Calu3 (cell line): ENCODE results near the gene IRX6. TPM values are rescaled to one million over a fixed set of nuclear protein-coding genes. Genes with fewer than 3 reads are reported as not detected.

Experiments used
- BruUV-seq: library from RNA; stranded (reverse); fragments of 400-500 nt; replicated peaks from 2 replicates; lab custom pipeline; 2021; lab: Mats Ljungman, UMichigan
- CTCF ChIA-PET: fragments of 300-600 bp; sonication (Branson Sonifier 250); formaldehyde crosslinking; loops from one replicate; lab custom pipeline; 2022; ENCODE audit warnings: antibody characterized with exemption; lab: Charles Lee
- DNase-seq: peaks from one replicate; pipeline ENCODE4 v3.0.0; 2022
- H3K27ac Mint-ChIP-seq: one replicate; pipeline ENCODE4 v1.8.0; 2022; ENCODE audit warnings: mixed read lengths; ENCODE audit not compliant: unreplicated experiment
- H3K27me3 Mint-ChIP-seq: one replicate; pipeline ENCODE4 v1.8.0; 2022; ENCODE audit warnings: mixed read lengths; ENCODE audit not compliant: unreplicated experiment
- H3K36me3 Mint-ChIP-seq: one replicate; pipeline ENCODE4 v1.8.0; 2022; ENCODE audit warnings: mild to moderate bottlenecking, moderate library complexity, mixed read lengths; ENCODE audit not compliant: insufficient read depth, unreplicated experiment
- H3K4me1 Mint-ChIP-seq: one replicate; pipeline ENCODE4 v1.8.0; 2022; ENCODE audit warnings: mild to moderate bottlenecking, low read depth, mixed read lengths; ENCODE audit not compliant: unreplicated experiment
- H3K4me3 Mint-ChIP-seq: one replicate; pipeline ENCODE4 v1.8.0; 2022; ENCODE audit warnings: mild to moderate bottlenecking, low read depth, moderate library complexity, mixed read lengths; ENCODE audit not compliant: unreplicated experiment
- H3K9me3 Mint-ChIP-seq: one replicate; pipeline ENCODE4 v1.8.0; 2022; ENCODE audit warnings: low read depth, mixed read lengths; ENCODE audit not compliant: unreplicated experiment
- CTCF ChIP-seq: fragments of 200-600 bp; IDR thresholded peaks from one replicate; pipeline ENCODE4 v1.8.0; 2022; ENCODE audit warnings: antibody characterized with exemption; ENCODE audit not compliant: unreplicated experiment
- intact Hi-C: fragments of 100-400 bp; cut with micrococcal nuclease; formaldehyde crosslinking; loops from one replicate; pipeline ENCODE4 v1.10.0; 2022; ENCODE audit not compliant: unreplicated experiment
- total RNA-seq: library from RNA; stranded (reverse); gene quantifications from 2 replicates; pipeline ENCODE4 v1.2.3, GENCODE V29; 2022

IRX6 gene
- total RNA-seq, 1 experiment from 2014 or later: not detected

GRCh38 chr16:55376045-55376444, 52.0 kb downstream of the IRX6 start:
- H3K4me3 Mint-ChIP-seq: no peak overlapping the region
- H3K27me3 Mint-ChIP-seq: peaks cover 13% of the 10 kb centered on the region
- H3K27ac Mint-ChIP-seq: no peak overlapping the region
- no peak for DNase-seq
- H3K36me3 Mint-ChIP-seq: no peaks in the 10 kb centered on the region
- no peaks in the 10 kb centered on the region for H3K4me1 Mint-ChIP-seq
- peaks cover 3% of the 10 kb centered on the region for H3K9me3 Mint-ChIP-seq
- intact Hi-C loops: no loop called here
- CTCF ChIA-PET: no interaction called here
- no TSS peak for BruUV-seq
- no peak for TF ChIP-seq CTCF

GRCh38 chr16:55376567-55377167, 52.7 kb downstream of the IRX6 start:
- no peaks in the 10 kb centered on the region for H3K36me3 Mint-ChIP-seq
- H3K27me3 Mint-ChIP-seq: peaks cover 7% of the 10 kb centered on the region
- H3K4me3 Mint-ChIP-seq: no peak overlapping the region
- H3K9me3 Mint-ChIP-seq: peaks cover 3% of the 10 kb centered on the region
- H3K4me1 Mint-ChIP-seq: no peaks in the 10 kb centered on the region
- DNase-seq: no peak
- intact Hi-C loops: no loop called here
- no TSS peak for BruUV-seq
- CTCF ChIA-PET: no interaction called here
- no peak overlapping the region for H3K27ac Mint-ChIP-seq
- no peak for TF ChIP-seq CTCF

GRCh38 chr16:55377840-55378239, 53.8 kb downstream of the IRX6 start:
- H3K9me3 Mint-ChIP-seq: peaks cover 3% of the 10 kb centered on the region
- no peak overlapping the region for H3K27ac Mint-ChIP-seq
- DNase-seq: no peak
- no peaks in the 10 kb centered on the region for H3K36me3 Mint-ChIP-seq
- H3K4me3 Mint-ChIP-seq: no peak overlapping the region
- BruUV-seq: no TSS peak
- no peak for TF ChIP-seq CTCF
- CTCF ChIA-PET: no interaction called here
- no peaks in the 10 kb centered on the region for H3K27me3 Mint-ChIP-seq
- H3K4me1 Mint-ChIP-seq: no peaks in the 10 kb centered on the region
- intact Hi-C loops: no loop called here

GRCh38 chr16:55378616-55379015, 54.6 kb downstream of the IRX6 start:
- no peak overlapping the region for H3K4me3 Mint-ChIP-seq
- no TSS peak for BruUV-seq
- H3K27ac Mint-ChIP-seq: no peak overlapping the region
- peaks cover 3% of the 10 kb centered on the region for H3K9me3 Mint-ChIP-seq
- peaks cover 6% of the 10 kb centered on the region for H3K4me1 Mint-ChIP-seq
- TF ChIP-seq CTCF: no peak
- no peaks in the 10 kb centered on the region for H3K36me3 Mint-ChIP-seq
- no peaks in the 10 kb centered on the region for H3K27me3 Mint-ChIP-seq
- DNase-seq: no peak
- CTCF ChIA-PET: no interaction called here
- intact Hi-C loops: no loop called here
